Muscle of leg (tissue), 11 donors: Measurements from ENCODE around the gene USH1C. TPM values are rescaled to one million over a fixed set of nuclear protein-coding genes. Genes with fewer than 3 reads are reported as not detected.

Experiments
- DNase-seq: peaks from one replicate; pipeline ENCODE4 v3.0.0; 2013
- H3K27ac ChIP-seq: one replicate; pipeline ENCODE4 v1.5.1; 2013; ENCODE audit warnings: mild to moderate bottlenecking, low read length, control low read depth
- H3K27me3 ChIP-seq: one replicate; pipeline ENCODE4 v1.6.1; 2013; ENCODE audit warnings: low read length; ENCODE audit not compliant: control insufficient read depth, insufficient read depth
- H3K36me3 ChIP-seq: one replicate; pipeline ENCODE4 v1.6.1; 2013; ENCODE audit warnings: low read length; ENCODE audit not compliant: control insufficient read depth, insufficient read depth
- H3K4me1 ChIP-seq: one replicate; pipeline ENCODE4 v1.6.1; 2013; ENCODE audit warnings: low read length; ENCODE audit not compliant: control insufficient read depth, insufficient read depth
- H3K4me3 ChIP-seq: one replicate; pipeline ENCODE4 v1.5.1; 2013; ENCODE audit warnings: low read length, control low read depth
- H3K9me3 ChIP-seq: replicated peaks from 2 replicates; pipeline ENCODE4 v1.6.1; 2013; ENCODE audit warnings: low read depth, low read length; ENCODE audit not compliant: control insufficient read depth
- WGBS: methylation state at CpG from one replicate; pipeline ENCODE4 v1.1.5; 2013; ENCODE audit warnings: missing lambda C conversion rate; ENCODE audit not compliant: insufficient coverage; 5-methylcytosine and 5-hydroxymethylcytosine counted together
- polyA plus RNA-seq, 8 donors: library from polyadenylated mRNA; unstranded; fragments of 120-200 nt; gene quantifications; one replicate each; pipeline versions ENCODE4 v1.2.1 to v1.2.3, GENCODE V29; 2013; ENCODE audit warnings: inconsistent platforms in 1 of 8, low replicate concordance in 1 of 8; ENCODE audit not compliant: insufficient read length in 8 of 8, insufficient read depth in 1 of 8
- total RNA-seq: library from RNA; stranded (reverse); fragments of 120-200 nt; gene quantifications from one replicate; pipeline ENCODE4 v1.2.4, GENCODE V29; 2013

The USH1C gene
- total and polyA plus RNA-seq, 9 donors, result 0.22 to 11.4 (median 0.48) TPM; not detected in 2

DNA sequence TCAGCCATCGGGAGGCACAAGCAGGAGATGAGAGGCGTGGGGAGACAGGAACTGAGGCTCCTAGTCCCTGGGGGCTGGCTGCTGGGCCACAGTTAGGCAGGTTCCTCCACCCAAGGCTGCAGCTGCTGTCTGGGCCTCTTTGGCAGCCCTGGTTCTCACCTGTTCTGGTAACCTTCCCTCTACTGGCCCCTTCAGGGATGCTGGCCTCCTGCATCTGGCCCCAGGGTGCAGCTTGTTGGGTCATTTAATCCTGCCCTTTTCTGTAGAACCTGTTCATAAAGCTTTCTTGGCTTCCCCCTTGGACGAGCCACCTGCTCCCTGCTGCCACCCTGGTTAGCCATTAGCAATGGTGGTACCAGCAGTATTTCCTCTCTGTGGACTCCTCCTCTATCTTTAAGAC lies 5.5 kb downstream of the USH1C start:
- Histone ChIP-seq H3K4me3 (no peak overlapping the region), H3K4me1 (no peaks in the 10 kb centered on the region), H3K36me3 (no peaks in the 10 kb centered on the region), H3K27me3 (peaks cover 22% of the 10 kb centered on the region), H3K9me3 (no peaks in the 10 kb centered on the region), H3K27ac (no peak overlapping the region)
- DNase-seq, result no peak
- 41% methylated on average over 3 of the region's 3 CpGs for WGBS

DNA sequence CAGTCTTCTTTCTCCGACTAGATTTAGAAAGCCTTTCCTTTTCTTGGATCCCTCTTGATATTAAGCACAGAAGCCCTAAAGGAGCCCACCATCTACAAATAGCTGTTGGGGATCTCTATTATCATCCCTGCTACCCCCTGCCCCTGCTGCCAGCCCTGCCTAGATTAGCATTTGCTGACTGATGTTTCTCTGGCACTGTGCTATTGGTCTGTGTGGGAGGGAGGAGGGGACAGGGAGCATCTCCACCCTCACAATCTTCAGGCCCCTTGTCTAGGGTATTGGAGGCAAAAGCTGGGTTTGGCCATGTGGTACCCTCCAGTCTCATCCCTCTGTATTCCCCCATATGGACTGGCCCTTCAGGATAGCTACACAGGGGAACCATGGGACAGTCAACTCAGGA lies 6.2 kb downstream of the USH1C start:
- Histone ChIP-seq H3K36me3 (no peaks in the 10 kb centered on the region), H3K4me1 (no peaks in the 10 kb centered on the region), H3K4me3 (no peak overlapping the region), H3K9me3 (no peaks in the 10 kb centered on the region), H3K27ac (no peak overlapping the region), H3K27me3 (peaks cover 19% of the 10 kb centered on the region)
- 100% methylated on average over 1 of the region's 1 CpG for WGBS
- DNase-seq, result no peak

DNA sequence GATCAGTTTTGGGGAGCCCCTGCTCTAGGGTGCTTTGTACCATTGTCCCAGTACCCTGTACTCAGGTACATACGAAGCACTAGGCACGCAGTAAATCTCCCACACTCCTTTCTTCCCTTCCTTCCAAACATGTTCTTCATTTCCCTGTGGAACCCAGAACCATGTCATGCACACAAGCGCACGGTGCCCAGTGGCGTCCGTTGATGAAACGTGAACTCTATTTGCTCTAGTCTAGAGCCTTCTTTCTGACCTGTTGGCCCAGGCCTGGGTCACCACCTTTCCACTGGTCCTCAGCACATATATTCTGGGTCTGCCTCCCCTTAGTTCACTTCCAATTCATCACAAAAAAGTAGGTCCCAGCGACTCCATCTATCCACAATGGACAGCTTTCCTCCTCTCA lies 7.0 kb downstream of the USH1C start:
- H3K27me3 ChIP-seq, result peaks cover 12% of the 10 kb centered on the region
- no peak overlapping the region for H3K4me3 ChIP-seq
- no peaks in the 10 kb centered on the region for H3K4me1 ChIP-seq
- H3K9me3 ChIP-seq, result no peaks in the 10 kb centered on the region
- no peak for DNase-seq
- H3K27ac ChIP-seq, result no peak overlapping the region
- 83% methylated on average over 8 of the region's 8 CpGs for WGBS
- H3K36me3 ChIP-seq, result no peaks in the 10 kb centered on the region

DNA sequence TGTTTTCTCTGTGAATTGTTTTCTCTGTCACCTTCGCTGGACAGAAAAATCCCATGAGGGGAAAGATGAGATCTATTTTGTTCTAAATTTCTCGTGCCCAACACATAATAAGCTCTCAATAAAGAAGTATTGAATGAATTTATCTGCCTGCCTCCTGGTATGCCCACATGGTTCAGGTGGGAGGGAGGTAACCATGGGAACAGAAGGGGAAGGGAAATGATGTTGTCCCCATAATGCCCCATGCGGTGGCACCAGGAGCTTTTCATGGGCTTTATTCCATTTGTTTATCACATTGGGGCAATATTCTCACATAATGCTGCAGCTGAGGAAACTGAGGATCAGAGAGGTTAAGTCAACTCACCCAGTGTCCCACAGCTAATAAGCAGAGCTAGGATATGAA lies 8.7 kb downstream of the USH1C start:
- Histone ChIP-seq H3K9me3 (no peaks in the 10 kb centered on the region), H3K4me3 (no peak overlapping the region), H3K27me3 (peaks cover 16% of the 10 kb centered on the region), H3K36me3 (no peaks in the 10 kb centered on the region), H3K27ac (no peak overlapping the region), H3K4me1 (peaks cover 6% of the 10 kb centered on the region)
- no peak for DNase-seq
- no CpG with 5 or more reads among the region's 3 CpGs for WGBS

DNA sequence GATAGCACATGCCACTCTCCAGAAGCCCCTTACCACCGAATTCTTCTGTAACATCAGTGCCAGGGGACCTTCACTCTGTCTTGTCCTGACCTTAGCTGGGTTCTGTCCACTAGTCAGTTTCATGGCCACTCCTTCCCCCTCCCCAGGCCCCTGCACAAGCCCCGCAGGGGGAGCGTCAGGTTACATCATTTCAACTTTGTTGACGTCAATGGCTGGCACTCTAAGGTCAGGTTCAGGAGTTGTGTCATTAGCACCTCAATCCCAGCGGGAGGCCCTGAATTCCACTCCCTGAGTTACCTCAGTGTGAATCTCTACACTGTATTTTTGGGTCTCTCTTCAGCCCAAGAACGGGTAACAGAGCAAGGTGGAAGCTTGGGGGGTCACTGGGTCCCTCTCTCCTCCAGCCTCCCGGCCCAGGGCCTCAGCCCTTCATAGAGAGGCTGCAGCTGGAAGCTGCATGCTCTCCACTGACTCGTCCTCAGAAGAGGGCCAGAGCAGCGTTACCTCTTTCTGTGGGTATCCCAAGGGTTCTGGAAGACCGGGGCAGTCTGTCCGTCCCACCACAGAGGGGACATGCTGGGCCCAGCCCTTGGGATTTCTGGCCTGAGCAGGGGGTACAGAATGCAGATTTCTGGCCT lies 10.3 kb downstream of the USH1C start:
- H3K4me3 ChIP-seq, result no peak overlapping the region
- WGBS, result 48% methylated on average over 8 of the region's 11 CpGs
- no peaks in the 10 kb centered on the region for H3K9me3 ChIP-seq
- peaks cover 21% of the 10 kb centered on the region for H3K27me3 ChIP-seq
- no peak overlapping the region for H3K27ac ChIP-seq
- no peaks in the 10 kb centered on the region for H3K36me3 ChIP-seq
- H3K4me1 ChIP-seq, result peaks cover 19% of the 10 kb centered on the region
- no peak for DNase-seq

DNA sequence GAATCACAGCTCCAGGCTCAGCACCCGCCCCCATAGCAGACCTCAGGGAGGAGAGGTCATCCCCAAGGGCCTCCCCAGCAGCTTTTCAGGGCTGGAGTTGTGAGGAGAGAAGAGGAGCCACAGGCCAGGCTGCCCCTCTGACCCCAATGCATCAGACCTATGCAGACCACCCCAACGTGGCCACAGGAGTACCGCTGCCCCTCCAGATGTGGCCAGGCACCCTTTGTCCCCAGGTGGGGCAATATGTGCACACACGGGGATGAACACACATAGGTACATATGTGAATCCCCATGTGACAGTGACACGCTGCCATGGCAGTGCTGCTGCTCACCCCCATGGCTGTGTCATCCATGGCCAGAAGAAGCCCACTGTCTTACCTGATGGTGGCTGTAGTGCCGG lies 10.9 kb downstream of the USH1C start:
- Histone ChIP-seq H3K27me3 (peaks cover 21% of the 10 kb centered on the region), H3K4me3 (no peak overlapping the region), H3K27ac (no peak overlapping the region), H3K9me3 (no peaks in the 10 kb centered on the region), H3K36me3 (no peaks in the 10 kb centered on the region), H3K4me1 (peaks cover 24% of the 10 kb centered on the region)
- WGBS, result 74% methylated on average over 4 of the region's 6 CpGs
- DNase-seq, result no peak

DNA sequence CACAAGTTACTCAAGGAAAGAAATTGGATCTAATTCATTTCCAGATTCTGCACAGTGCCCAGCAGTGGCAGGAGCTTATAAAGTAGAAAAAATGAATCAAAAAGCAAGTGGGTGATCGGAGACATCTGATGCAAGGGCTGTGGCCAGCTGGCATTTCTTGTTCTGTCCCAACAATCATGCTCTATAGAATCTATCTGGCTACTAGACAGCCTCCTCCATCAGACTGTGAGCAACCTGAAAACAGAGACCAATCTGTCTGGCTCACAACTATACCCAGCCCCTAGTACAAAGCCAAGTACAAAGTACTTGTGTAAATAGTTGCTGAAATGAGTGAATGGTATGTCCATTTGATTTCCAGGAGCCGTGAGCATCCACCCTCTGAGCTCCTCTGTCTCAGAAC lies 11.4 kb downstream of the USH1C start:
- Histone ChIP-seq H3K9me3 (no peaks in the 10 kb centered on the region), H3K27ac (no peak overlapping the region), H3K4me1 (peaks cover 30% of the 10 kb centered on the region), H3K4me3 (no peak overlapping the region), H3K27me3 (peaks cover 19% of the 10 kb centered on the region), H3K36me3 (no peaks in the 10 kb centered on the region)
- no peak for DNase-seq
- 80% methylated on average over 1 of the region's 2 CpGs for WGBS

DNA sequence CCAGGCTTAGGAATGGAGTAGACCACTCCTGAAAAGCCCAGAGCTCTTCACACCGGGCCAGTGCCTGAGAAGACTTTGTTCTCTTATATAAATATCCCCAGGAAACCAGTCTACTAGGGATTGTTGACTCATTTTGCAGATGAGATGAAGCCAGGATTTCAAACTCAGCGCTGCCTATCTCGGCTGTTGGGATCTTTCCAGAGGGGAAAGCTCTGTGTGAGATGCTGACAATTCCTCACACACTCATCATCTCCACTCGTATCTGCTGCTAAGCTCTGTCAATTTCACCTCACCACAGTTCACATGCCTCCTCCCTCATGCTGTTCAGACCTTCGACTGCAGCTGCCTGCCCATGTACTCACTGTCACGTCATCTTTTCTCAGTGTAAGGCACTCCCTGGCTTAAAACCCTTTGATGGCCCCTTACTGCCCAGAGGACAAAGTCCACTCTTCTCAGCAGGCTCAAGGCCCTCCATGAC lies 12.5 kb downstream of the USH1C start:
- no peaks in the 10 kb centered on the region for H3K9me3 ChIP-seq
- no peak overlapping the region for H3K27ac ChIP-seq
- 38% methylated on average over 3 of the region's 6 CpGs for WGBS
- no peaks in the 10 kb centered on the region for H3K36me3 ChIP-seq
- DNase-seq, result peak; percentile 25
- H3K4me3 ChIP-seq, result no peak overlapping the region
- H3K27me3 ChIP-seq, result peaks cover 16% of the 10 kb centered on the region
- peaks cover 31% of the 10 kb centered on the region for H3K4me1 ChIP-seq

DNA sequence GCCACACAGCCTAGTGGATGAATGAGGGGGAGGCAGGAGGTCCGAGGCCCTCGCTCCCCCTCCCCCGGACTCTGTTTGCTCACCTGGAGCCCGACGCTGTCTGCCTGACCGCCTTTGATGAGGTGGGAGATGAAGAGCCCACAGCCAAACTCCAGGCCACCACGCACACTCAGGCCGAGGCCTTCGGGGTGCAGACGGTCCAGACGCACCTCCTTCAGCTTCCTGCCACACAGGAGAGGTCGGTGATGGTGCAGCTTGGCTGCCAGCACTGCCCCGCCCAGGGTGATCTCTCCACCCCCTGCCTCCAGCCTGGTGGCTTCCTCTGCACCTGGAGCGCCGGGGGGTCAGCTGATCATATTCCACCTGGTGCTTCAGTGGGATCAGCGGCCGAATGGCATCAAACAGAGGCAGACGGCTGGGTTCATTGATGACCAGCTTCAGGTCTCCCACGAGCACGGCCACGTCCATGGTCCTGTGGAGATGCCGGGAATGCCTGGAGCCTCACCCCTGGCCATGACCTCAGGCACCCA lies 13.1 kb downstream of the USH1C start:
- Histone ChIP-seq H3K27ac (no peak overlapping the region), H3K36me3 (no peaks in the 10 kb centered on the region), H3K9me3 (no peaks in the 10 kb centered on the region), H3K4me1 (peaks cover 31% of the 10 kb centered on the region), H3K4me3 (no peak overlapping the region), H3K27me3 (peaks cover 16% of the 10 kb centered on the region)
- WGBS, result 78% methylated on average over 17 of the region's 22 CpGs
- no peak for DNase-seq

DNA sequence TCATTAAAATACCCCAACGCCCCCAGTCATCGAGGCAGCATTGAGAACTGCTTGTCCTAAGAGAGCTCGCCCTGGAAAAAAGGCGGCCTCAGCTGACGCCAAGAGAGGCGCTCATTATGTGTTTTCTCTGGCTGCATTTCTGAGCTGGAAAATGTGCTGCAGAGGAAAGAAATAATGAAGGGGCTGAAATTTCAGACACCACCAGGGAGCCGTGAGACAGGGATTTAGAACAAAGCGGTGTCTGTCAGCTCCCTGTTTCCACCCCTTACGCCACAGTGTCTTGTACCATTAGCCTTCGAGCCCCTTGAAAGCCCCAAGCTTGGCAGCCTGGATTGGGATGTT lies 14.4 kb downstream of the USH1C start:
- Histone ChIP-seq H3K4me1 (peaks cover 31% of the 10 kb centered on the region), H3K4me3 (no peak overlapping the region), H3K36me3 (no peaks in the 10 kb centered on the region), H3K27me3 (peaks cover 16% of the 10 kb centered on the region), H3K9me3 (no peaks in the 10 kb centered on the region), H3K27ac (no peak overlapping the region)
- WGBS, result 0% methylated on average over 1 of the region's 10 CpGs
- DNase-seq, result peak; percentile 85
